Skin of body (tissue), 2 donors: ENCODE measurements around the gene PDLIM7. TPM values are rescaled to one million over a fixed set of nuclear protein-coding genes. Genes with fewer than 3 reads are reported as not detected.
A peak's percentile ranks its signal among the peaks of the same experiment; 100 is the strongest.

Source experiments
- DNase-seq: peaks from one replicate; lab custom pipeline; 2025; lab: John Stamatoyannopoulos, UW
- total RNA-seq: library from RNA; depleted of rRNA; stranded (reverse); fragments of >200 nt; gene quantifications from one replicate; pipeline ENCODE4 v1.2.3, GENCODE V29; 2014

Gene PDLIM7
- total RNA-seq, 1 donor from 2014 or later: 30.7 TPM

DNA sequence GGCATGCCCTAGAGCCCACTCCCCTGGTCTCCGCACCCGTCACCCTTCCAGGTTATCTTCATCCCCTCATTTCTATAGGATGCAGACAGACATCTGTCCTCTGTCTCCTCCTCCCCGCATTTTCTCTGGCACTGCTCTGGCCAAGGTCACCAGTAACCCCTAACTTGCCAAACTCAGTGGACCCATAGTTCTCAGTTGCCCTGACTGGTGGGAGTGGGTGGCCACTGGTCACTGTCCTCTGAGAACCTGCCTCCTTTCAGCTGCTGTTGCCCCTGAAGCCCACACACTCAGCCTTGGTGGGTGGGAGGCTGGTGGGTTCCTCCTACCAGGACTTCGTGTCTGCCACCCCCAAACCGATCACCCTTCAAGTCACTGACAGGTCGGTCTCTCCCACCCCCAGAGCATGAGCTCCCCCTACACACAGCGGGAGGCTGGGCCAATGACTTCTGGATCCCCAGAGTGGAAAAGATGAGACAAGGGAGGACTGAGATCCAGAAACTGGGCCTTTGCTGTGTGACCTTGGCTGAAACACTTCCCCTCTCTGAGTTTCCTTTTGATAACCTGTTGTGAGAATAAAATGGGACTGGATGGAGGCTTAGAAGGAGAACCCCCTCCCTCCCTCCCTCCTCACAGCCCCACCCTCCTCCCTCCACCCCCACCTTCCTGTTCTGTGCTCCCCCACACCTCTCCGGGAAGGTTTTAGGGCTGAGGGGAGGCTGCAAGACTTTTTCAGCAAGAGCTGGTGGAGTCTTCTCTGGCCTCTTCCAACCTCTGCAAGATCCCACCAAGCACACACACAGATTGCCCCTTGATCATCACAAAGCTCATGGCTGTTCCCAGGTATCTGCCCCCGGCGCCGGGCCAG is 21.6 kb downstream of the PDLIM7 start:
- no peak for DNase-seq

DNA sequence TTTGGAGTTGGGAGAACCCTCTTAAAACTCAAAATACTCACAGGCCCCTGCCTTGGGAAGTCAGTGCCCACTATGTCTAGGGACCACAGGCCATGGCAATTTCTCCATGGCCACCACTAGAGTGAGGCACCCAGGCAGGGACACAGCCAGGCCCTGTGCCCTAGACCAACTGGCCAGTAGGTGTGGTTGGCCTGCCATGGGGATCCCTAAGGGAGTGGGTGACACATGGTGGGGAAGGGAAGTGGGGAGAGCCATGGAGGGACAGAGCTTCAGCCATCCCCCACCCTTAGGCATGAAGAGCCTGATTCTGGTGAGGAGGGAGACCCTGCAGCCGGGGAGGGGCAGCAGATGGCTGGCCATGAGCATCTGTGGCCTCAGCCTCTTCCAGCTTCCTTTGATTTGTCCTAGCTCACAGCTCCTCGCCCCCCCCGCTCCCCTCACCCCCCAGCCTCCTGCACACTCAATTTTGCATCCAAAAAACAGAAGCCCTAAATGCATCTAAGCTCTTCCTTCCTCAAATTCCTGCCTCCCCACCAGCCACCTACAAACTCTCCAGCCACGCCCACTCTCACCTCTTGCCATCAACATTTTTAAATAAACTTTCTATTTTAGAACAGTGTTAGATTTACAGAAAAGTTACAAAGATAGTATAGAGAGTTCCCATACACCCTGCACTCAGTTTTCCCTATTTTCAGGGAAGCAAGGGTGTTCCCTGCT is 22.4 kb downstream of the PDLIM7 start:
- no peak for DNase-seq

DNA sequence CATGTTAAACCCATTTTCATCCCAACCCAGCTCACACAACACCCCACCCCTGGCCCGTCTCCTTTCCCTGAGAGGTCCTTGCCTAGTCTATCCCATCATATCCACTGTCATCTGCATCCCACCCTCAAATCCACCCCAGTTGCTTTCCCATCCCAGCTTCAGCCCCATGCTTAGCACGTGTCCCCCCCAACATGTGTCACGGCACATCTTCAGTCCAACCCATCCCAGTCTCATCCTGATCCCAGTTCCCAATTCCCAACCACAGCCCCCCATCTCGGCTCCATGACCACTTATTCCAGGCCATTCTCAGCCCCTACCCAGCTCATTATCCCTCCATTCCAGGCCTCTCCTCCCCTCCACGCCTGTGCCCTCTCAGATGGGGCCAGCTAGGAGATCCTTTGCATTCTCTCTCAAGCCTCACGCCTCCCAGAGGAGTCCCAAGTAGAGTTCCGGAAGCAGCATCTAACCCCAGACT is 23.4 kb downstream of the PDLIM7 start:
- no peak for DNase-seq

DNA sequence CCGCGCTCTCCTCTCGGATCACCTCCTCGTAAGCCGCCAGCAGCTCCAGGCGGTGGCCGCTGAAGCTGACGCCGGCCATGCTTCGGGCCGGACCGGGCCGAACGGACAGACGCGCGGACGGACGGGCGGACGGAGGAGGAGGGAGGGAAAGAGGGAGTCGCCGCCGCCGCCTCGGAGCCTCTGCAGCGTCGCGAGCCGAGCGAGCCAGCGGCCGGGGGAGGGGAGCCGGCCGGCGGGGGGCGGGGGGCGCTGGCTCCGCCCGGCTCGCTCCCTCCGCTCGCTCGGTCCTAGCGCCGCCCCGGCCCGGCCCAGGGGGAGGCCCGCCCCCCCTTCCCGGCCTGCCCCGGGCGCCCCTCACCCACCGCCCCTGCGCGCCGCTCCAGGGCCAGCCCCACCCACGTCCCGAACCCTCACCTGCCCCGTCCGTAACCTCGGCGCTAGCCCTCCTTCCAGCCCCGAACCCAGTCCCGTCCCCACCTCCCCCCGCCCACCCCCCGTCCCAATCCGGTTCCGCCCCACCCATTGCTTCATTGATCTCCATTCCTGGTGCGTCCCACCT is 23.9 kb downstream of the PDLIM7 start, which contains the start of gene DBN1:
TSS of gene DBN1 (minus strand) at position 192 of the 559 bp plus-strand sequence. CDS start at position 79, 113 bp downstream.
- peak; percentile 43 for DNase-seq

DNA sequence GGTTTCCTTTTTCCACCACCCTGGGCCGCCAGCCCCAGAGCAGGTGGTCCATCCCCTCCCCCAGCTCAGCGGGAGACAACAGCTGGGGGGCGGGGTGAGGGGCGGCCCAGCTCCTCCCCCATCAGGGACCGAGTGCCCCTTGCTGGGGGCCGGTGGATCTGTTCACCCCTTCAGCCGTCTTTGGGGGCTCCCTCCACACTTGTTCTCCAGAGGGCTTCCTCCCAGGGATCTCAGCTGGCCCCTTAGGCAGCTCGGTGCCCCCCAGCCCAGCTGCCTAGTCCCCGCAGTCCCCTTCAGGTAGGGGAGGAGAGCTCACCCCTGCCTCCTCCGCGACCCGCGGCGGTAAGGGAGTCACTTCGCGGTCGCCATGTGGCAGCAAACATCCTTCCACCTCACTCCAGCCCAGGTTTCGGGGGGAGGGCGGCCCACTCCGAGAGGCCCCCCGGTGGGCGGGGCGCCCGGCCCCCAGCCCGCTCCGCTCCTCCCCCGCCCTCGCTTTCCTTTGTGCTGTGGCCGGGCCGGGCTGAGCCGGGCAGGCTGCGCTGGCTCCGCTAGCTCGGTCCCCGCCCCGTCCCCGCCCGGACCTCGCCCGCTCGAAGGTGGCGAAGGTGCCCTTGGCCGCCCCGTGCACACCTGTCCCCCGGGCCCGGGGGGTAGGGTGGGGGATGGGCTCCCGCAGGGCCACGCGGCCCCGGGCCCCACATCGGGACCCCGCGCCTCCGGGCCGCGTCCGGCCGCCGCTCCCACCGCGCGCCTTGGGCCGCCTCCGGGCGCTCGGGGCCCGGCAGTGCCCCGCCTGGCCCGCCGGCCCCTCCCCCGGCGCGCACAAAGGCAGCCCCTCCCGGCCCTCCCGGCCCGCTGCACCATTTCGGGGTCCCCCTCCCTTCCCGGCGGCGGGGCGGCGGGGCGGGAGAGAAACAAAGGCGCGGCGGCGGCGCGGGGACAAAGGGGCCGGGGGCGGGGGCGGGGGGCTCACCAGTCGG is 24.7 kb downstream of the PDLIM7 start:
- no peak for DNase-seq

DNA sequence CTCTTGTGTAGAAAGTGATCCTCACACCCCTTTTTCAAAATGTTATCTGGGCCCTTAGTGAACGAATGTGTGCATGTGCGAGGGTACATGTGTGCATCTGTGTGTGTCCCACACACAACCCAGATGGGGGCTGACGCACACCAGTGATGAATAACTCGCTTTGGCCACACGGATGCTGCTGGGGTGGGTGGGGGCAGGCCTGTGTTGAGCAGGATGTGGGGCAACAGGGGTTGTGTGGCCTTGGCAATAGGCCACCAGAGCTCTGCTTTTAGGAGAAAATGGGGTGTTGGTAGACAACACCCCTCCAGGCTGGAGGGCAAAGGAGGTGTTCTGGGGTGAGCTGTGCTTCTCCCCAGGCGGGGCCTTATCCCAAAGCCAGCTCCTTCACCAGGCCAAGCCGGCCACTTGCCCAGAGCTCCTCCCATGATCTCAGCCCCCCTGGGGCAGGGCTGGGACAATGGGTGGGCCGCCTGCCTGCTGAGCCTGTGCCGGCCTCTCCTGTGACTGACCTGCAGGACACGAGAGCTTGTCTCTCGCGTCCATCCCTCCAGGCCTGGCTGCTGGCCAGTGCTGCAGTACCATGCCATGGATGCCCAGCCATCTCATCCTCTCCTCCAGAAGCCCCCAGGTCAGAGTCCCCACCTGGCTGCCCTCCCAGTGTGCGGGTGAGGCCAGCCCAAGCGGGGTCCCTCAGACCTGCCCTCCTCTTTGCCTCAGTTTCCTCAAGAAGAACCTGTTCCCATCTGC is 25.6 kb downstream of the PDLIM7 start:
- no peak for DNase-seq

DNA sequence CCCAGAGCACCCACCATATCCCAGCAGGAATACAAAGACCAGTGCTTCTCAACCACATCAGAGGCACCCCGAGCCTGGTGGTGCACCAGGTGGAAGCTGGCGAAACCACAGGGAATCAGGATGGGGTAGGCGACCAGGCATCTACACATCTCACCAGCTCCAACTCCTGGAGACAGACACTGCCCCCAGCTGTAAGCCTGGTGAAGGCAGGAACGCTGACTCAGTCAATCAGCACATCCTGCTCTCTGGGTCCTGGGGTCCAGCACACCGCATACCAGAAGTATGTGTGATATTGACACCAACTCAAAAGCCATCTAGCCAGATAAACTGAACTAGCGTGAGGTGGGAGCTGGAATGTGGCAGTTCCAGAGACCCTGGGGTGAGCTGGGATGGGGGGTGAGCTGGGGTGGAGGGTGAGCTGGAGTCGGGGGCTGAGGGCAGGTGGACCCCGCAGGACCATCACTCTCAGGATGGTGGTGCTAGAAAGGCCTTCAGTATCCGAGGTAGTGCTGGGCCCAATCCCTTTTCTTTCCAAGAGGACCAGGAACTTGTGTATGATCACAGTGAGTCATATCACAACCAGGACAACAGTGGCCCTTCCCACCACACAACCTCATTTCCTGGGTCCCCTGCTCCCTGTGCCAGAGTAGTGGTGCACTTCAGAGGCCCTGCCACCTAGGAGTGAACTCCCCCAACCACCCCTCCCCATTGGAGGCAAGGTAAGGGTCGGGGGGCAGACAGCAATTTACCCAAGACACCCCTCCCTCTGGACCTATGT is 26.5 kb downstream of the PDLIM7 start:
- no peak for DNase-seq

DNA sequence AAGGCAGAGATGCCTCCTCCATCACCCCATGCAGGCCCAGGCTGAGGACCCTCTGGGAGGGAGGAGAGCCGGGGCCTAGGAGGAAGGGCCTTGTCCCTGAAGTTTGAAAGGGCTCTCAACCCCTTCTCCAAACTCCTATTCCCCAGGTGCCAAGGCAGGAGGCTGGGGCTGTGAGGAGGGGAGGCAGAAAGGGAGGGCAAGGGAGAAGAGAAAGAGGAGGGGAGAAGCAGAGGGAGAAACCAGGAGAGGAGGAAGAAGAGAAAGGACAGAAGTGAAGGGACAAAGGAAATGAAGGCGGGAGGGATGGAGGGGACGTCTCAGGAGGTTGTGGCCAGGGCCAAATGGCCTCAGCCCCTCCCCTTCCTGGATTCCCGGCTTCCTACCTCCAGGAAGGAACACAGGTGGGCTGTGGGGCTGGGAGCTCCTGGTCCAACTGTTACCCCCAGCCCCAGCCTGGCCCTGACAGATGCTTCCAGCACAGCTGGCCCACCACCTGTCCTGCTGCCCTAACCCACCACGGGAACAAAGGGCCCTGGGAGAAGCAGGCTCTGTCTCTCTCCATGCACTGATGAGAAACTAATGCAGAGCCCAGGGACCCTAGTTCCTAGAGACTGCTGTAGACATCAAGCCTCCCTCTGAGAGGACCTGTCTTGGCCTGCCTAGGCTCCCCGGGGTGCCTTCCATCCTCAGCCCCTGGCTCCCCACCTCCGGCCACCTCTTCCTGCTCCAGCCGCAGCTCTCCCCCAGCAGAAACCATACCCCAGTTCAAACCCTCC is 27.5 kb downstream of the PDLIM7 start:
- no peak for DNase-seq

DNA sequence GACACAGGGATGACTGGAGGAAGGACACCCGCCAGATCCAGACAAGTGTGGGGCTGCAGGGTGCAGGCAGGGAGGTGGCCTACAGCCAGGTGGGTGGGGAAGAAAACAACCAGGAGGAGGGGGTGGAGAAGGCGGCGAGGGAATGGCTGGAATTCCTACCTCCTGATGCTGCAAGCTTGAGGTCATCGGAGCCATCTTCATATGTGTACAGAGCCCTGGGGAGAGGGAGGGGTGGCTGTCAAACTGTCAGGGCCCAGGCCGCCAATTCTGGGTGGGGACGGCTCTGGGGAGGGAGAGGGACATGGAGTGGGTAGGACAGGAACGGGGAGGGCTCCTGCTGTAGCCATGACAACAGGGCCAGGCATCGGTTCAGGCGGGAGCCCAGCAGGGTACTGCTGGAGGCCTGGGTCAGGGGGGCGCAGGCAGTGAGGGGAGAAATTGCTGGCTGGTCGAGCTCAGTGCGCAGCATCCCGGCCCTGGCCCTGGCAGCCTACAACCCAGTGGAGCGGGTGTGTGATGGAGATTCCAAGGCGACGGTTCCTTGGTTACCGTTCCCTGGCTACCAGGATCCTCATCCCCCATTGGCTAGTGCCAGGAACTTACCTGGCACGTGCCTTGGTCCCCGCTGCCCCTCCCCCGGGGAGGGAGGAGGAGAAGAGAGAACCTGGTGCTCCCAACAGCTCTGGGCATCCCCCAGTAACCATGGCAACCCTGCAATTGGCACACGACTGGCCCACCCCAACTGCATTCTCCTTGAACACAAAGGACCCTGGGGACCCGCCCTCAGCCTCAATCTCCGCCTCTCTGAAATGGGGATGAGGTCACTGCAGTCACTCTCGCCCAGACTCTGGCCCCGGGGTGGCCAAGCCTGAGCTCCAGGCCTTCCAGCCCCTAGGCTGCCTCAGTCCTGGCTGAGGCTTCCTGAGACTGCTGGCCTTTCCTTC is 28.4 kb downstream of the PDLIM7 start:
- DNase-seq: peak; percentile 37

DNA sequence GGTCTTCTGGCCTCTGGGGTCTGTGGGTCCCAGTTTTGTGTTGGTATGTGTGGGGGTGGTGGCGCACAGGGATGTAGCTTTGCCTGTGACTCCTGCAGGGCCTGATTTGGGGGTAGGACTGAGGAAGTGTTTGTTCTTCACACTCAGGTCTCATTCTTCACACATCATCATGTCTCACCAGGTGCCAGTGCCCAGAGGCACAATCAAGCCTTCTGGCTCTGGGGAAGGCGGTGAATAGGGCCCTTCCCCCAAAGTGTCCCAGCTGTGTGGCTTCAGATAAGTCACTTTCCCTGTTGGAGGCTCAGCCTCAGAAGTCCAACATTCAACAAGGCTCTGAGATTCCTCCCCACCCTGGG is 29.1 kb downstream of the PDLIM7 start:
- DNase-seq: no peak

DNA sequence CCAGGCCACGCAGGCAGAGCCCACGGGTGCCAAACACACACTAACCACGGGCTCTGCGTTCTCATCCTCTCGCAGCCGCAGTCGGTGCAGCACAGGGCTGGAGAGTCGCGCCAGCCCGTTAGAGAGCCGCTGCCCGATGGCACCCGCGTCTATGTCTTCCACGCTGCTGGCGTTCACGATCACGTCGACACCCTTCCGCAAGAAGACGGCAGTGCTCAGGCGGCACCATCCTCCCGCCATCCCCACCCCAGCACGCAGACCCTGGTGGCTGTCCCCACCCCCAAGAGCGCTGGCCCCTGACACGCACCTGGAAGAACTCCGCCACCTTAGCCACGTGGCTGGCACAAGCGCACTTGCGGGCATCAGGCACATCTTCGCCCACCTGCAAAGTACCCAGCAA is 30.0 kb downstream of the PDLIM7 start:
- DNase-seq: no peak

DNA sequence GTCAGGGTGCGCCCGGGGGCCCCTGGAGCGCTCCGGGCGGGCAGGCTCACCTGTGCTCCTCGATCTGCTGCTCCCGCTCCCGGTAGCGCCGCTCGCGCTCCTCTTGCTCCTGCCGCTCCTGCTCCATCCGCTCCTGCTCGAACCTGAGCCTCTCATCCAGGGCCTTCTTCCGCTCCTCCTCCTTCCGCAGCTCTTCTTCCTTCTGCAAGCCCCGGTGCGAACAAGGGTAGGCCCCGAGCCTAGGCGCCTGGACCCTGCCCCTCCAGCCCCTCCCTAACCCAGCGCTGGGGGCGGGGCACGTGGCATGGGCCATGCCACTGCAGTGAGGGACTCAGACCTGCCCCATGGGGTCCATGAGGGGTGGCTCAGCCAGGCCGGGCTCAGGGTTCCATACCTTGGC is 30.5 kb downstream of the PDLIM7 start:
- DNase-seq: no peak

DNA sequence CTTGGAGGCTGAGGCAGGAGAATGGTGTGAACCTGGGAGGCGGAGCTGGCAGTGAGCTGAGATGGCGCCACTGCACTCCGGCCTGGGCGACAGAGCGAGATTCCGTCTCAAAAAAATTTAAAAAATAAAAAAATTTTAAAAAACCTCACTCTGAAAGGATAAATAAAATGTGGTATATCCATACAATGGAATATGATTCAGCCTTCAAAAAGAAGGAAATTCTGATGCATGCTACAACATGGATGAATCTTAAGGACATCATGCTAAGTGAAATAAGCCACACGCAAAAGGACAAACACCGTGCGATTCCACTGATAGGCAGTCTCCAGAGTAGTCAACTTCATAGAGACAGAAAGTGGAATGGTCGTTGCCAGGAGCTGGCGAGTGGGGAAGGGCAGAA is 32.4 kb downstream of the PDLIM7 start:
- DNase-seq: no peak

DNA sequence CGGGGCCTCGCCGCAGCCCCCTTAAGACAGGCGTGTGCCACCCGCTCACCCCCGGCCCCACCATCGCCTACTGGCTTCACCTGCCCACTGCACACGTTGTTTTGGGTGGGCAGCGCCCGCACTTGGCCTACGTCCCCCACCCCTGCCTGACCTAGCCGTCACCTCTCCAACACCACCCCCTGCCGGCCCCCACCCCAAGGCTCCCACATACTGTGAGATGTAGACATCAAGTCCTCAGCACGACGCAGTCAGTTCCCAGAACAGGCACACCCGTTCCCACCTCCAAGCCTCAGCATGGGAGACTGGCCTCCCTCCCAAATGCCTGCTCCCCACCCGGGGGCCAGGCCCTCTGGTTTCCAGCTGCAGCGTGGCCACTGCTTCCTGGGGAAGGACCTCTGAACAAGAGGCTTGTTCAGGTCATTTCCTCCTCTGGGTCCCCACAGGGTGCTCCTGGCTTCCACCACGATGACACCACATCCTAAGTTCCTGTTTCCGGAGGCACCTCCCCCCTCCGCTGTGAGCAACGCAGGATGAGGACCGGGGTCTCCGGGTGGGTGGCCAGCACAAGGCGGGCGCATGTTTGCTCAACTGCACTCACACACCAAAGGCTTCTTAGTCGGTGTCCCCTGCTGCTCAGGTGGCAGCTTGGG is 35.3 kb downstream of the PDLIM7 start:
- DNase-seq: no peak

DNA sequence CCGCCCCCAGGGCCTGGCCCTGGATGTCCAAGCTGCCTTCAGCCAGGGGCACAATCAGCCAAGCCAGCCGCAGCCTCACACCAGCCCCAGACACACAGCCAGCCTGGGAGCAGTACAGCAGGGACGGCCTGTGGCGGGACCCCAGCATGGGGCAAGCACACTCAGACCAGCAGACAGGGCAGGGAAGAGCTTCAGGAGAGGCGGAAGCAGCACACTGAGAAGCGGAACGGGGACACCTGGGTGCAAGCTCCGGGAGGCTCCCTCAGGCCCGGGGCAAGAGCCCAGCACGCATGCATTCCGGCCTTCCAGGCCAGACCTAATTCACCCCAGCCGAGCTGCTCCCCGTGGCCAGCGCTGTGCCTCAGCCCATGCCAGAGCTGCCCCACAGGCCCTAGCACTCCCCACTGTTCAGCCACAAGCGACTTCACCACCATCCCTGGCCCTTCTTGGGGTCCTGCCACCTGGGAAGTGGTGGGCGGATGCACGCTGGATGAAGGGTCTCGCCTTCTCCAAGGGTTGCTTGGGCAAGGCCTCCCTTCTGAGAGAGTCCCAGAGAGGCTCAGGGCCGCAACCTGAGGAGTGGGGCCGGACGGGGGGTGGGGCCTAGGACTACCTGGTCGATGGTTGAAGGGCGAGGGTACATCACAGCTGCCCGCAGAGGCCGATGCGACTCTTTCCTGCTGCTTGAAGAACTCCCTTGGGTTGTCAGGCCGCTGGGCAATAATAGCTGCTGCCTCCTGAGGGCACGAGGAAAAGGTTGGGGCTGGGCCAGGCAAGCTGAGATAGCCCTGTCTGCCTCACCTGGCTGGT is 37.4 kb downstream of the PDLIM7 start:
- DNase-seq: no peak

DNA sequence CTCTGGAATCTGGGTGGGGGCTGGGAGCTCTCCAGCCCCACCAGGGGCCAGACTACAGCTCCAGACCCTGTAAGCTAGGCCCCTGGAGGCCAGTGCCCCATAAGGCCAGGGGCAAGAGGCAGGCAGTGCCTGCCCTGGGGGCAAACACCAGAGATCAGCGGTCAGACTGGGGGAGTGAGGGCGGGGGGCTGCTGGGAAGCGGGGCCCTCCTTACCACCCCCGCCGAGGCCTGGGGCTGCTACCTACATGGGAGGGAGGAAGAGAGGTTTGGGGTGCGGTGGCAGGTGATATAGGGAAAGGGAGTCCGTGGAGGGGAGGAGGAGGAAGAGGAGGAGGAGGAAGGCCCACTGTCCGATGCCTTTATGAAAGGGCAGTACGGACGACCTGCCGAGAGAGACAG is 38.0 kb downstream of the PDLIM7 start:
- DNase-seq: no peak
